T-helper 2 cell treated with Interferon-gamma antibody and Interleukin-4, amounts not matched to agents 100 ng/mL and 5 ng/mL, for 36 hours (primary cell): ENCODE measurements around the gene SLC1A6. TPM values are rescaled to one million over a fixed set of nuclear protein-coding genes. Genes with fewer than 3 reads are reported as not detected.
"Not testable (repeated sequence)": the region's sequence is repeated elsewhere in the genome, so short reads cannot be mapped to it uniquely, and the experiment has no call there.

Experiments
- intact Hi-C: fragments of 100-400 bp; cut with micrococcal nuclease; formaldehyde crosslinking; loops from one replicate; pipeline ENCODE4 v1.15.1; 2023
- total RNA-seq: library from RNA; stranded (reverse); gene quantifications from 2 replicates; pipeline ENCODE4 v1.2.3, GENCODE V29; 2022

Gene SLC1A6
- total RNA-seq, 1 donor from 2014 or later = not detected

DNA sequence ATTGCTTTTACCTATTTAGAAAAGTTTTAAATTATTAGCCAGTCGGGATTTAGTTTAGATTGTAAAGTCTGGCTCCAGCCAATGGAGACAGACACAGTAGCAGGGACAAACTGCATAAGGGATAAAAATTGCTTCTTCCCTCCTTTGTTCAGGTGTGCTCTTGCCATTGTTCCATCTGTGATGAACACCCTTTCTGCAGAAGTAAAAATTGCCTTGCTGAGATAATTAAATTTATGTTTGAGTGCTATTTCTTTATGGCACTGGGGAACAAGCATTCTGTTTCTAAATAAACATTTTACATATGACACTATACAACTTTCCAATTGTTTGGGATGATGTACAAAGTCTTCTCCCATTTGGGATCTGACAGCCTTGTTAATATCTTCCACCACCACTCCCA is 20.4 kb downstream of the SLC1A6 start:
- intact Hi-C loops = no loop called here

DNA sequence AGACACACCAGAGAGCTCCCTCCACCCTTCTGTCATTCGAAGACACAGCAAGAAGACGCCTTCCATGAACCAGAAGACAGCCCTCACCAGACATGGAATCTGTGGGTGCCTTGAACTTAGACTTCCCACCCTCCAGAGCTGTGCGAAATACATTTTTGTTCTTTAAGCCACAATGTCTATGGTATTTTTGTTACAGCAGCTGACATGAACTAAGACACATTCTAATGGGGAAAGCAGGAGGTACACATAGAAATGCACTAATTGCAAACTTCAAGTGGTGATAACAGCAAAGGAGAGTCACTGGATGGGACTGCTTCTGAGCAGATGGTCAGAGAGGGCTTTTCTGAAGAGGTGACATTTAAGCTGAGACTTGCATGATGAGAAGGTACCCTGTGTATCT is 22.2 kb downstream of the SLC1A6 start:
- intact Hi-C loops = no loop called here

DNA sequence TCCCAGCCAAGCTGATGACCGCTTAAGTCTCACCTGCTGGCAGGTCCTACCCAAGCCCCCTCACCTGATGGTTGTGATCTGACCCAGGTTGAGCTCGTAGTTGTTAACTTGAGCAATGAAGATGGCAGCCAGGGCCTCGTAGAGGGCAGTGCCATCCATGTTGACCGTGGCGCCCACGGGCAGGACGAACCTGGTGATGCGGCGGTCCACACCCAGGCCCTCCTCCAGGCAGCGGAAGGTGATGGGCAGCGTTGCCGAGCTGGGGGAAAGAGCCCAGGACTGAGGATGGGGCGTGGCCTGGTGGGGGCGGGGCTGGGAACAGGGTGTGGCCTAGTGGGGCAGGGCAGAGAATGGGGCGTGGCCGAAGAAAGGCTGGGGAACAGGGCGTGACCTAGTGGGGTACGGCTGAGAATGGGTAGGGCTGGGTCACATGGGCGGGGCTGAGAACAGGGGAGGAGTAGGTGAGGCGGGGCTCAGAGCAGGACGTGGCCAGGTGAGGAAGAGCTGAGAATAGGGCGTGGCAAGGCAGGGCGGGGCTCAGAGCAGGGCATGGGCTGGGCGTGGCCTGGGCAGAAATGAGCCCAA is 25.5 kb downstream of the SLC1A6 start:
- intact Hi-C loops = no loop called here

DNA sequence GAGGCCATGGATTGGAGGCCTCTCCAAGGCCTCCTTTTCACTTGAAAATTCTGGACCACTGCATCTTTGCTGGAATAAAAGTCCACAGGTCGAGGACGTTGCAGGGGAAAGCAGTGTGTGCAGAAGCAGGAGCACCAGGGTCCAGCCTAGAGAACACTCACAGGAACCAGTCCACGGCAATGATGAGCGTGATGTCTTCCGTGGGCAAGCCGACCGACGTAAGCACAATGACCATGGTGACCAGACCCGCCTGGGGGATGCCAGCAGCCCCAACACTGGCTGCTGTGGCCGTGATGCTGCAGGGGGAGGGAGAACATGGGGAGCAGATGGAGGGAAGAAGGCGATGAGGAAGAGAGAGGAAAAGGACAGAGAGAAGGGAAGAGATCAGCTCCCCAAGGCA is 26.9 kb downstream of the SLC1A6 start:
- intact Hi-C loops = no loop called here

DNA sequence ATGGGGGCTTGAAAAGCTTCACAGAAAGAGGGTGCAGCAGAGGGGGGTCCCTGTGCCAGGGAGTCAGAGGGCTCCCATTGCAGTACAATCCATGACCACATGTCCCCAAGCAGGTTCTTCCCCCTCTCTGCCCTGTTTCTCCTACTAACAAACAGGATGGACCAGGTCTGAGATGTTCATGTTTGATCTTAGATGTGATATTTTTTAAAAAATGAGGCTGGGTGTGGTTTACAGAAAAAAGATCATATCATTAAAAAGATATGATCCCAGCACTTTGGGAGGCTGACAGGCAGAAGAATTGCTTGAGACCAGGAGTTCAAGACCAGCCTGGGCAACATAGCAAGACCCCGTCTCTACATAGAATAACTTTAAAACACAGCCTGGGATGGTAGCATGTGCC is 29.2 kb downstream of the SLC1A6 start:
- intact Hi-C loops = no loop called here

DNA sequence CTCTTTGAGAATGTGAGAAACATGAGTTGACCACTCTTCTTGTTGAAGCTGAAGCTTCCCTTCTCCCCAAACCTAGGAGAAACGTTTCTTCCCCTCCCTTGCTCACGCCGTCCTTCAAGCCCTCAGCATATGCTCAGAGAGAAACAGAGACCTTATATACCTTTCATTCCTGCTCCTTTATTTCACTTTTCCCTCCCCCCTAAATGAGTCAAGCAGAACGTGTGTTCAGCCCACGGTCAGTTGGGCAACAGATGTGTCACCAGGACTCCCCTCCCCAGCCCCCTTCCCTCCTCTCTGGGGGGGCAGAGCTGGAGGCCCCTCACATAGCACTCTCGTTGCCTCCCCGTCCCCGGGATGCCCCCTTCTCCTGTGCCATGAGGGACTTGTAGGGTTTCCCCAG is 29.8 kb downstream of the SLC1A6 start:
- intact Hi-C loops = no loop called here

DNA sequence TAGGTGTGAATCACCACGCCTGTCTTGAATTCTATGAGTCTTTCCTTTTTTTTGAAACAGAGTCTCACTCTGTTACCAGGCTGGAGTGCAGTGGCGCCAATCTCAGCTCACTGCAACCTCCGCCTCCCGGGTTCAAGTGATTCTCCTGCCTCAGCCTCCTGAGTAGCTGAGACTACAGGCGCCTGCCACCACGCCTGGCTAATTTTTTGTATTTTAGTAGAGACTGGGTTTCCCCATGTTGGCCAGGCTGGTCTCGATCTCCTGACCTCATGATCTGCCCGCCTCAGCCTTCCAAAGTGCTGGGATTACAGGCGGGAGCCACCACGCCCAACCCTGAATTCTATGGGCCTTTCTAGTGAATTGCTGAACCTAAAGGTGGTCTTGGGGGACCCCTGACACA is 30.3 kb downstream of the SLC1A6 start:
- intact Hi-C loops = not testable (repeated sequence)

DNA sequence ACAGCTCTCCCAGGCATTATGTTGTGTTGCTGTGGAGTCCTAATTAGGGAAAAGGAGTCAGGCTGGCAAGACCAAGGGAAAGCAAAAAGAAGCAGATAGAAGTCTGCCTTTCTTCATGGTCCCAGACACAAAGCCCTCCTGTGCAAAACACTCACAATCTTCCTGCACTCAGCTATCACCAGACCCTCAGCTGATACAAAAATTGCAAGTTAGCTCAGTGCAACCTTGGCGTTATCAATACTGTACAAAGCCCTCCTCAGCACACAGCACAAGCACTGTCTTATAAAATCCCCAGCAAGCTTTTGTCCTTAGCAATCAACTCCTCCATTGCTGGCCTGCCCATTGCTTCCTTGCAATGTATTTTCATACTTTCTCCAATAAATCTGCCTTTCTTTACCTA is 35.2 kb downstream of the SLC1A6 start:
- intact Hi-C loops = no loop called here

DNA sequence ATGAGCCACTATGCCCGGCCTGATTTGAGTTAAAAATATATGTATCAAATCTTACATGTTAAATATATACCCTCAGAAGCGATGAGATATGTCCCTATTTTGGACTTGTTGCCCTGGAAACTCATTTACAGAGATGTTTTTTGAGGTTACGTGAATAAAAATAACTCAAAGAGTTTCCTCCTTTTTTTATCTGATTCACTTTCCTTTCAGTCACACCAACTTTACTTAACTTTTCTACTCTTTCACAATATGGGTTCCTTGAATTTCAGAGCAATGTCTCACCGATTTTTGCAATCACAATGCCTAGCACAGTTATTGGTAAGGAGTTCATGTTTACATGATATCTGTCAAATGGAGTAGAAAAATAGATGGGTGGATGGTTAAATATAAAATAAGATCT is 36.1 kb downstream of the SLC1A6 start:
- intact Hi-C loops = no loop called here

DNA sequence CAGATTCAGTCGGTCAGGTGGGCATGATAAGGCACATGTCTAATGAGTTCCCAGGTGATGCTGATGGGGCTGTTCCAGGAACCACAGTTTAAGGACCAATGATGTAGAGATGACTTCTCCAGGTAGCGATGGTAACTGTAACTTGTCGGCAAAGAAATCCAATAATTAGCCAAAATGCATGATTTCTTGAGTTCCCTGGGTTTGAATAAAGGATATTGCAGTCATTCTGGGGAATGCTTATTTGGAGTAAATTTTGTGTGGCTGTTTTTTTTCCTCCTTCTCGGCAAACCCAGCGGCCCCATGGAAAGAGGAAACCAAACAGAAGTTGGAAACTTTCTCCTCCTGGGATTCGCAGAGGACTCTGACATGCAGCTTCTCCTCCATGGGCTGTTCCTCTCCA is 38.5 kb downstream of the SLC1A6 start, which contains the start of gene OR7C2:
Gene OR7C2, plus strand, starts transcription at position 301 of the 400 bp plus-strand sequence. Its CDS starts 0 bp downstream, at position 301.
- intact Hi-C loops = no loop called here

DNA sequence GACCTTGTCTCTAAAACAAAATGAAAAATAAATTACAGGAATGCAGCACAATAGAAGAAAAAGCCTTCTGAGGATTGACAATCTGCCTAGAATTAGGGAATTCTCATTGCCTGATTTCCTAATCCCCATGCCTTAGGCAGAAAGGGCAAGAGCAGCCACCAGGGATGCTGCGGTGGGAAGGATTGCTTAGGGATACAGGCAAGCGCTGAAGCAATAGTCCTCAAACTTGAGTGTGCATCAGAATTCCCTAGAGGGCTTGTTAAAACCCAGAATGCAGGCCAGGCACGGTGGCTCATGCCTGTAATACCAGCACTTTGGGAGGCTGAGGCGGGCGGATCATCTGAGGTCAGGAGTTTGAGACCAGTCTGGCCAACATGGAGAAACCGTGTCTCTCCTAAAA is 39.4 kb downstream of the SLC1A6 start:
- intact Hi-C loops = no loop called here

DNA sequence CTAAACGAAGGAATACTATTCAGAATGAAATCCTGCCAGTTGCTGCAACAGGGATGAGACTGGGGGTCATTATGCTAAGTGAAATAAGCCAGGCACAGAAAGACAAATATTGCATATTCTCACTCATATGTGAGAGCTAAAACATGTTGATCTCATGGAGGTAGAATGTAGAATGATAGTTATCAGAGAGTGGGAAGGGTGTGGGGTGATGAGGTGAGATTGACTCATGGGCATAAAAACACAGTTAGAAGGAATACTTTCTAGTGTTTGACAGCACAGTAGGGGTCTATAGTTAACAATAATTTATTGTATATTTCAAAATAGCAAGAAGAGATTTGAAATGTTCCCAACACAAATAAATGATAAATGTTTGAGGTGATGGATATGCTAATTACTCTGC is 46.2 kb downstream of the SLC1A6 start:
- intact Hi-C loops = no loop called here

DNA sequence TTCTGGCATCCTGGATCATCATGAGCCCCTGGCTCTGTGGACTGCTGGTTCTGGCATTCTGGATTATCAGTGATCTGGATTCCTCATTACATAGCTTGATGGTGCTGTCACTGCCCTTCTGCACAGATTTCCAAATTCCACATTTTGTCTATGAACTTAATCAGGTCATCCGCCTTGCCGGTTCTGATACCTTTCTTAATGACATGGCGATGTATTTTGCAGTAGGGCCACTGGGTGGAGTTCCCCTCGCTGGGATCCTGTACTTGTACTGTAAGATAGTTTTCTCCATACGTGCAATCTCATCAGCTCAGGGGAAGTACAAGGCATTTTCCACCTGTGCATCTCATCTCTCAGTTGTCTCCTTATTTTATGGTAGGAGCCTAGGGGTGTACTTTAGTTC is 62.8 kb downstream of the SLC1A6 start:
- intact Hi-C loops = no loop called here

DNA sequence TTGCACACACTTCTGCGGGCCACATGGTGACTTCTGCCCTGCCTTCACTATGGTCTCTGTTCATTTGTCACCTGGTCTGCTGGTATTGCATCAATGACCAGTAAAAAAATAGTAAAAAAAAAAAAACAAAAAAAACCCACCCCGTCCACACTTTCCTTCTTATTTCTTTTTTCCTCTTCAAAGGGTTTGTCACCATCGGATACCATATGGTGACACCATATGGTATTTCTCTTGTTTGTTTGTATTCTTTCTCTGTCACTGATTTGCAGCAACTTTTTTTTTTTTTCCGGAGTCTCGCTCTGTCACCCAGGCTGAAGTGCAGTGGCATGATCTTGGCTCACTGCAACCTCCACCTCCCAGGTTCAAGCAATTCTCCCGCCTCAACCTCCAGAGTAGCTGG is 64.5 kb downstream of the SLC1A6 start:
- intact Hi-C loops = no loop called here

DNA sequence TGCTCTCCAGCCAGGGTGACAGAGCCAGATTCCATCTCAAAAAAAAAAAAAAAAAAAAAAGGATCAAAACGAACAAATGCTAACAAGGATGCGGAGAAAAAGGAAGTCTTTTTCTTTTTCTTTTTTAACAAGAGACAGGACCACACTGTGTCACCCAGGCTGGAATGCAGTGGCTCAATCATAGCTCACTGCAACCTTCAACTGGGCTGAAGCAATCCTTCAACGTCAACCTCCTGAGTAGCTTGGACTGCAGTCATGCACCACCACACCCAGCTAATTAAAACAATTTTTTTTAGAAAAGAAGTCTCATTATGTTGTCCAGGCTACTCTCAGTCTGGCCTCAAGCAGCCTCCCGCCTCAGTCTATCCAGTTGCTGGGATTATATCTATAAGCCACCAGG is 73.0 kb downstream of the SLC1A6 start:
- intact Hi-C loops = no loop called here

DNA sequence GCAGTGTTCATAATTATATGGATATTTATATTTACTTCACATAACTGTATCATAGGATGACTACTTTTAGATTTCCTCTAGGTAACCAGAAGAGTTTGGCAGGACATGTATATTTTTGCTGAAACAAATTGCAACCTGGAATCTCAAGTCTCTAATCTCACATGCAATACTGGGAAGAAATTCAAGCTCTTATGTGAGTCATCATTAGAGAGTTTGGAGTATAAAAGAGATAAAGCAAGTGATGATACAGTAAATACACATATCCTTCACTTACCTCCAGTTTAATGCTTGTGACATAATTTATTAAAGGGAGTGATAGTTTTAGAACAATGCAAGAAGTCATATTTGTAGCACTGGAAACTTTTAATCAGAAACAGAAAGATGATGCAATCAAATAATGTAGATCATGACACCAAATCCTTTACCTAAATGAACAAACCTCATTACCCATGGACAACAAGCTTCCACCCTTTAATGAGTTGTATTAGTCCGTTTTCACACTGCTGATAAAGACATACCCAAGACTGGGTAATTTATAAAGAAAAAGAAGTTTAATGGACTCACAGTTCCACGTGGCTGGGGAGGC is 77.9 kb downstream of the SLC1A6 start:
- intact Hi-C loops = no loop called here

Other genes with a start within 250 kb of the SLC1A6 start
- gene ADGRE2, start 201.3 kb downstream of the SLC1A6 start, total RNA-seq = 1.2 and 2.2 TPM in 2 replicates
- gene OR7A5, start 144.7 kb downstream of the SLC1A6 start, total RNA-seq = not detected in 2 replicates
- gene OR7C1, start 144.7 kb downstream of the SLC1A6 start, total RNA-seq = not detected in 2 replicates
- gene OR7A10, start 130.9 kb downstream of the SLC1A6 start, total RNA-seq = not detected in 2 replicates
- not detected in 2 replicates for gene OR7A17, start 93.7 kb downstream of the SLC1A6 start, total RNA-seq
- gene OR7C2, start 38.4 kb downstream of the SLC1A6 start, total RNA-seq = not detected in 2 replicates
- gene CASP14, start 69.6 kb upstream of the SLC1A6 start, total RNA-seq = not detected in 2 replicates
- not detected in 2 replicates for gene OR1I1, start 102.3 kb upstream of the SLC1A6 start, total RNA-seq
- 0.41 and 0.55 TPM in 2 replicates for gene SYDE1, start 127.5 kb upstream of the SLC1A6 start, total RNA-seq
- not detected in 2 replicates for gene NOTCH3, start 221.1 kb upstream of the SLC1A6 start, total RNA-seq